Pulmonary artery endothelial cell (primary cell): Measurements from ENCODE around the gene AFF4. TPM values are rescaled to one million over a fixed set of nuclear protein-coding genes. Genes with fewer than 3 reads are reported as not detected.
A peak's percentile ranks its signal among the peaks of the same experiment; 100 is the strongest.

Experiments used
- DNase-seq: peaks from one replicate; pipeline ENCODE4 v3.0.0-alpha.2; 2011; ENCODE audit warnings: low read depth, low spot score
- total RNA-seq: library from RNA; depleted of rRNA; stranded (reverse); fragments of >200 nt; gene quantifications from 2 replicates; pipeline ENCODE4 v1.2.3, GENCODE V29; 2014

Gene AFF4
- total RNA-seq, 1 donor from 2014 or later = 32.4 TPM

GRCh38 chr5:132829742-132830435 lies 133.5 kb downstream of the AFF4 start:
- peak; percentile 24 for DNase-seq

GRCh38 chr5:132828846-132829494 lies 134.5 kb downstream of the AFF4 start:
- DNase-seq = no peak

- DNase-seq = no peak
Measured at GRCh38 chr5:132827943-132828673, 135.3 kb downstream of the AFF4 start.

GRCh38 chr5:132826424-132827082 lies 136.9 kb downstream of the AFF4 start:
- no peak for DNase-seq

GRCh38 chr5:132825834-132826391 lies 137.5 kb downstream of the AFF4 start:
- no peak for DNase-seq

Other genes starting within 250 kb of the AFF4 start
- gene KIF3A, start 226.1 kb downstream of the AFF4 start, total RNA-seq = 8.2 and 12.3 TPM in 2 replicates
- gene CCNI2, start 216.2 kb downstream of the AFF4 start, total RNA-seq = 0.04 TPM in 1 of 2 replicates, not detected in the other
- 55.6 and 88.8 TPM in 2 replicates for gene SEPTIN8, start 186.4 kb downstream of the AFF4 start, total RNA-seq
- gene SOWAHA, start 150.3 kb downstream of the AFF4 start, total RNA-seq = not detected in 2 replicates
- 4.6 and 5.3 TPM in 2 replicates for gene SHROOM1, start 133.0 kb downstream of the AFF4 start, total RNA-seq
- 0.13 TPM in 1 of 2 replicates, not detected in the other for gene GDF9, start 97.2 kb downstream of the AFF4 start, total RNA-seq
- gene UQCRQ, start 97.0 kb downstream of the AFF4 start, total RNA-seq = 76.3 and 96.2 TPM in 2 replicates
- gene LEAP2, start 90.0 kb downstream of the AFF4 start, total RNA-seq = 0.13 and 0.67 TPM in 2 replicates
- 14.7 and 21.8 TPM in 2 replicates for gene ZCCHC10, start 62.9 kb upstream of the AFF4 start, total RNA-seq
- 120 and 163 TPM in 2 replicates for gene HSPA4, start 88.4 kb upstream of the AFF4 start, total RNA-seq